Measurements from ENCODE around the gene ZGLP1.
A peak's percentile ranks its signal among the peaks of the same experiment; 100 is the strongest.

The ZGLP1 gene

DNA sequence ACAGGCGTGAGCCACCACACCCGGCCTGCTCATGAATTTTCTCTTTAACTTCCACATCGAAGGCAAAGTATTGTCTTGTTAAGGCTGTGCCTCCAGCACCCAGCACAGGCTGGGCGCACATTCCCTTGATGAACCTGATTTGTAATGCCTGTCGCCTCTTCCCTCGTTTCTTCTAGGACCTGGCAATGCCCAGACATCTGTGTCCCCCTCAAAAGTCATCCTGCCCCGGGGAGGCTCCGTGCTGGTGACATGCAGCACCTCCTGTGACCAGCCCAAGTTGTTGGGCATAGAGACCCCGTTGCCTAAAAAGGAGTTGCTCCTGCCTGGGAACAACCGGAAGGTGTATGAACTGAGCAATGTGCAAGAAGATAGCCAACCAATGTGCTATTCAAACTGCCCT lies 35.0 kb downstream of the ZGLP1 start:
- no peak for DNase-seq

DNA sequence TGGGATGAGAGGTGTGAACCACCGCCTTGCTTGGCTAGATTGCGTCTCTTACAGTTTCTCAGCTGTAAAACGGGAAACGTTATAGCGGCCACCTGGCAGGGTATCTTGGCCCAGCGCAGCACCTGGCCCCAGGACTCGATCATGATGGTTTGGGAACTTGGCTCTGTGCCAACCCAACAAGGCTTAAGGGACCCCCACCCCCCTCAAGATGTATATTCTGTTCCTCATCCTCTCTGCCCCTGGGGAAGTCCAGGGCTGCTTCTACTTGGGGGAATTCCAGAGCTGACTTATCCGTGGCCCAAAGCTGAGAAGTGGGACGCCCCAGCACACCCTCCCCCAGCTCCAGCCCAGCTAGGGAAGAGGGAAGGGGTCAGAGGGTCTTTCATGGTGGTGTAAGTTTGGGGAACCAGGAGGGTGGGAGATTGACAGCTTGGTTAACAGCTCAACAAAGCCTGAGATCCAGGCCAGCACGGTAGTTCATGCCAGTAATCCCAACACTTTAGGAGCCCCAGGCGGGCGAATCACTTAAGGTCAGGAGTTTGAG lies 38.0 kb downstream of the ZGLP1 start:
- DNase-seq: no peak

DNA sequence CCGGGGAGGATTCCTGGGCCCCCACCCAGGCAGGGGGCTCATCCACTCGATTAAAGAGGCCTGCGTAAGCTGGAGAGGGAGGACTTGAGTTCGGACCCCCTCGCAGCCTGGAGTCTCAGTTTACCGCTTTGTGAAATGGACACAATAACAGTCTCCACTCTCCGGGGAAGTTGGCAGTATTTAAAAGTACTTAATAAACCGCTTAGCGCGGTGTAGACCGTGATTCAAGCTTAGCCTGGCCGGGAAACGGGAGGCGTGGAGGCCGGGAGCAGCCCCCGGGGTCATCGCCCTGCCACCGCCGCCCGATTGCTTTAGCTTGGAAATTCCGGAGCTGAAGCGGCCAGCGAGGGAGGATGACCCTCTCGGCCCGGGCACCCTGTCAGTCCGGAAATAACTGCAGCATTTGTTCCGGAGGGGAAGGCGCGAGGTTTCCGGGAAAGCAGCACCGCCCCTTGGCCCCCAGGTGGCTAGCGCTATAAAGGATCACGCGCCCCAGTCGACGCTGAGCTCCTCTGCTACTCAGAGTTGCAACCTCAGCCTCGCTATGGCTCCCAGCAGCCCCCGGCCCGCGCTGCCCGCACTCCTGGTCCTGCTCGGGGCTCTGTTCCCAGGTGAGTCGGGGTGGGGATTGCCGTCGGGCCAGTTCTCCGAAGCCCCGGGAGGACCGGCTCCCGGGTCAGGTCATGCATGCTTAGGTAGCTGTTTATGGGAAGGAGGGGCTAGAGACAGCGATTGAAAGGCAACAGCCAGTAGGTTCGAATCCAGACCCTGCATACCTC lies 38.8 kb downstream of the ZGLP1 start, which contains the start of gene ICAM1:
TSS of gene ICAM1 (plus strand) at position 505 of the 779 bp plus-strand sequence. CDS start at position 545, 40 bp downstream.
- DNase-seq: peak in 2 of 3 experiments; percentile 43 to 62

DNA sequence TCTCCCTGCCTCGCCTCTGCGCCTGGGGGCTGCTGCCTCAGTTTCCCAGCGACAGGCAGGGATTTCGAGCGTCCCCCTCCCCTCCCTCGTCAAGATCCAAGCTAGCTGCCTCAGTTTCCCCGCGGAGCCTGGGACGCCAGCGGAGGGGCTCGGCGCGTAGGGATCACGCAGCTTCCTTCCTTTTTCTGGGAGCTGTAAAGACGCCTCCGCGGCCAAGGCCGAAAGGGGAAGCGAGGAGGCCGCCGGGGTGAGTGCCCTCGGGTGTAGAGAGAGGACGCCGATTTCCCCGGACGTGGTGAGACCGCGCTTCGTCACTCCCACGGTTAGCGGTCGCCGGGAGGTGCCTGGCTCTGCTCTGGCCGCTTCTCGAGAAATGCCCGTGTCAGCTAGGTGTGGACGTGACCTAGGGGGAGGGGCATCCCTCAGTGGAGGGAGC lies 39.4 kb downstream of the ZGLP1 start:
- DNase-seq: peak in 1 of 3 experiments; percentile 48

DNA sequence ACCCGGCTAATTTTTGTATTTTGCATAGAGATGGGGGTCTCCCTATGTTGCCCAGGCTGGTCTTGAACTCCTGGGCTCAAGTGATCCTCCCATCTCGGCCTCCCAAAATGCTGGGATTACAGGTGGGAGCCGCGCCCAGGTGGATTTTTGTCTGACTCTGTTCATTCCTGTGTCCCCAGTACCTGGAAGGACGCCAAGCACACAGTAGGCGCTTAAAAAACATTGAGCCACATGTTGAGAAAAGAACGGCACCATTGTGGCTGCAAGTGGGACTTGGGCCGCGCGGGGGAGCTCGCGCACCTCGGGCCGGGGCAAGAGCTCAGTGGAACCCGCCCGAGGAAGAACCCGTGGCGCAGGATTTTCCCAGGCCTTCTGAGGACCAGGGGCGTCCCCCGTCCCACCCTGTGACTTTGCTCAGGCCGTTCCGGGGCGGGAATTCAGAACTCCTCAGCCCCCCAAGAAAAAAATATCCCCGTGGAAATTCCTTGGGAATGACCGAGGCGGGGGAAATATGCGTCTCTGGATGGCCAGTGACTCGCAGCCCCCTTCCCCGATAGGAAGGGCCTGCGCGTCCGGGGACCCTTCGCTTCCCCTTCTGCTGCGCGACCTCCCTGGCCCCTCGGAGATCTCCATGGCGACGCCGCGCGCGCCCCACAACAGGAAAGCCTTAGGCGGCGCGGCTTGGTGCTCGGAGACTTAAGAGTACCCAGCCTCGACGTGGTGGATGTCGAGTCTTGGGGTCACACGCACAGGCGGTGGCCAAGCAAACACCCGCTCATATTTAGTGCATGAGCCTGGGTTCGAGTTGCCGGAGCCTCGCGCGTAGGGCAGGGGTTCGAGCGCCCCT lies 40.1 kb downstream of the ZGLP1 start:
- peak; percentile 29 to 85 (median 68) for DNase-seq

DNA sequence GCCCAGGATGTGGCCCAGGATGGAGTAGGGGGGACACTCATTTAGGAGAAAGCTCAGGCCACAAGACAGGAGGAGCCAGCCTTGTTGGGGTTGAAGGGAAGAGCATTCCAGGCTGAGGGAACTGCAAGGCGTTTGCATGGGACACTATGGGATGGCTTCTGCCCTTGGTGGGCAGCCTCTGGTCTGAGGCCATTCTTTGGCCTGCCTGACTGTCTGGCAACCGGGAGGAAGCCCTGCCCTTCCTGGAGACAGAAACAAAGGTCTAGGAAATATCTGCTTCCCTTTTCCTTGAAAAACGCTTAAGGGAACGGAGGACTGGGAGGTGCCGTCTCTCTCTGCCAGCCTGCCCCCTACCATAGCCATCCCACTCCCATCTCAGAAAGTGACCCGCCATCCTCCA lies 41.5 kb downstream of the ZGLP1 start:
- no peak for DNase-seq

DNA sequence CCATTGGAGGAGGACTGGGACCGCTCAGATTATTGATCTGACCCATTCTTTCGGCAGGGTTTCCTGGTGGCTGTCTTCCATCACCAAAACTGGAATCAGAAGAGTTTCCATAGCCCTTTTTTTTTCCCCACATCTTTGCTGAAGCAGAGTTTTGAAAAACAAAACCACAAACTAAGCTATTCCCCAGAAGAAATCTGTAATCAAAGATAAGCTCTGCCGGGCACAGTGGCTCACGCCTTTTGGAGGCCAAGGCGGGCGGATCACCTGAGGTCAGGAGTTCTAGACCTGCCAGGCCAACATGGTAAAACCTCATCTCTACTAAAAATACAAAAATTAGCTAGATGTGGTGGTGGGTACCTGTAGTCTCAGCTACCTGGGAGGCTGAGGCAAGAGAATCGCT lies 42.9 kb downstream of the ZGLP1 start:
- DNase-seq: no peak

DNA sequence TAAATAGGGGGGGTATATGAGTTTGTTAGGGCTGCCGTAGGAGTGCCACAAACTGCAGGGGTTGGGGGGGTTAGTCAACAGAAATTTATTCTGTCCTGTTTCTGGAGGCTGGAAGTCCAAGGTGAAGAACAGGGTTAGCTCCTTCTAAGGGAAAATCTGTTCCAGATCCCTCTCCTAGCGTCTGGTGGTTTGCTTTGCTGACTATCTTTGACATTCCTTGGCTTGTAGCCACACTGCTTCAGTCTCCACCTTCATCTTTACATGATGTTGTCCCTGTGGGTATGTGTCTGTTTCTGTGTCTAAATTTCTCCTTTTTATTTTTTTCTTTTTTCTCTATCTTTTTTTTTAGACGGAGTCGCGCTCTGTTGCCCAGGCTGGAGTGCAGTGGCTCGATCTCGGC lies 46.8 kb downstream of the ZGLP1 start:
- no peak for DNase-seq

DNA sequence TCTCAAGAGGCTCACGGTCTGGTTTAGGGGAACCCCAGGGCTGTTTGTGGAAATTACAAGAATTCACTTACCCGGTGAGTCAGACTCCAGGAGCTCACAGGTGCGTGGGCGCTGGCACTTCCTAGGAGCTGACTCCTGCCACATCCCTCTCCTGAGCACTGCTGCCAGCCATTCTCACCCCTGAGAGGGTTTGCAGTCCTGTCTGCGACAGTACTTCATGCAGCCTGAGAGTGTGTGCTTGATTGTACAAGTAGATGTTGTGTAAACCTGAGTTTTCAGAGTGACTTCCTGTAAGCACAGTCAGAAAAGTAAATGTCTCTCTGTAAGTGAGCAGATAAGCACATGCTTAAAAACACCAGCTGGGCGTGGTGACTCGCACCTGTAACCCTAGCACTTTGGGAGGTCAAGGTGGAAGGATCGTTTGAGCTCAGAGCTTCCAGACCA lies 49.5 kb downstream of the ZGLP1 start:
- no peak for DNase-seq

DNA sequence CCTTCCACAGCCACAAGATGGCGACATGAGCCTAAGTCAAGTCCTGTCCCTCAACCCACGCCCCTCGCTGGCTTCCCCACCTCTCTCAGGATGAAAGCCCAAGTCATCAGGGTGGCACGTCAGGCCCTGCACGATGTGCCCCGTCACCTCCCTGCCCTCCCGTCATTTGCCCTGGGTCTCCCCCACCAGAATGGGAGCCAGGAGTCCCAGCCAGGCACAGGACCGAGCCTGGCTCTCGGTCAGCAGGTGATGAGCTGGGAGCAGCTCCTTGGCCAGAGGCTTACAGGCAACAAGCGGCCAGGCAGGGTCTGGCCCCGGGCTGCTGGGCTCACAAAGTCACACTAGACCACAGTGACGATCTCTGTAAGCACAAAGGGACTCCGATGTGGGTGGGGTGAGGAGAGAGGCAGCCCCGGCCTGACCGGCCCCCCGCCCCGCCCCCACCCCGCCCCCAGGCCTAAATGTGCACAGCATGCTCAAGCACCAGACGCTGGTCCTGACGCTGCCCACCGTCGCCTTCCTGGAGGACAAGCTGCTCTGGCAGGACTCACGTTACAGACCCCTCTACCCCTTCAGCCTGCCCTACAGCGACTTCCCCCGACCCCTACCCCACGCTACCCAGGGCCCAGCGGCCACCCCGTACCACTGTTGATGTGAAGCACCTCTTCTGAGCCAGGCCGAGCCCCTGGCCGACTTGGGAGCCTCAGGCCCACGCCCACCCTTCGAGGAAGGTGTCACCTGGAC lies 50.3 kb downstream of the ZGLP1 start:
- peak; percentile 52 to 91 (median 67) for DNase-seq

DNA sequence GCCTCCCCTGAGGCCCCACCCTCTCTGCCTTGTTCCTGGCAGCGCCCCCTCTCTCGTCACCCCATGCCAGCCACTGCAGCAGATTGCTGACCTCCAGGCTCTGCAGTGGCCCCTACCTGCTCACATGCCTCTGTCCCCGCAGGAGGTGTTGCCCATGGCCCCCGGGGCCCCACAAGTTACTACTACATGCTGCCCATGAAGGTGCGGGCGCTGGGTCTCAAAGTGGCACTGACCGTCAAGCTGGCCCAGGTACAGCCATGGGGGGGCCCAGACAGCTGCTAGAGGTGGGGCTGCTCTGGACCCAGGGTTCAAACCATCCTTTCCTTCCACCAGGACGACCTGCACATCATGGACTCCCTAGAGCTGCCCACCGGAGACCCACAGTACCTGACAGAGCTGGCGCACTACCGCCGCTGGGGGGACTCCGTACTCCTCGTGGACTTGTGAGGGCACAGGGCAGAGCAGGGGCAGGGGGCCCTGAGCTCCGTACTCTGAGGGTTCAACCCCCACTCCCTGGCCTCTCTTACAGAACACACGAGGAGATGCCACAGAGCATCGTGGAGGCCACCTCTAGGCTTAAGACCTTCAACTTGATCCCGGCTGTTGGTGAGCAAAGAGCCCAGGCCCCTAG lies 51.4 kb downstream of the ZGLP1 start:
- DNase-seq: no peak

DNA sequence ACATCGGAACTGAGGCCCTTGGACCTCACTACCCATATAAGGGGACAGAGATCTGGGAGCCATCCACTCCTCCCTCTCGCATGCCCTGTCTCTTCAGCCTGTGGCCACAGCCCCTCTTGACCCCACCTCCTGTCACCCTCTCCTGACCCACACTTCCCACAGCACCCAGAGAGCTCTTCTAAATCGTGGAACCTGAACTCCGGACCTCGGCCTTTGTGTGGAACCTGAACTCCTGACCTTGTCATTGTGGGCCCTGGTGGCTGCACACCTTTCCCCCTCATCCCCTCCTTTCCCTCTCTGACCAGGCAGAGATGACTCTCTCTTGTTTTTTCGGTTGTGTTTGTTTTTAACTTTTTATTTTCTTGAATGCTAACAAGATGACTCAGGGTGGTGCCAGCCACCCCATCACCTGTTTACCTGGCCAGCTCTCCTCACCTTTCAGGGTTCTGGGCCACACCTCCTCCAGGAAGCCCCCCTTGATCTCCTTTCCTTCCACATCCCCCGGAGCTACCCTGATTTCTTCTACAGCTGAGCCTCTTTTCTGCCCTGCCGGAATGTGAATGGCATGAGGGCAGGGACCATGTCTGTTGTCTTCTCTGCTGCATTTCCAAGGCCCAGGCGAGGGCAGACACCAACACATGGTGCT lies 52.5 kb downstream of the ZGLP1 start:
- no peak for DNase-seq

DNA sequence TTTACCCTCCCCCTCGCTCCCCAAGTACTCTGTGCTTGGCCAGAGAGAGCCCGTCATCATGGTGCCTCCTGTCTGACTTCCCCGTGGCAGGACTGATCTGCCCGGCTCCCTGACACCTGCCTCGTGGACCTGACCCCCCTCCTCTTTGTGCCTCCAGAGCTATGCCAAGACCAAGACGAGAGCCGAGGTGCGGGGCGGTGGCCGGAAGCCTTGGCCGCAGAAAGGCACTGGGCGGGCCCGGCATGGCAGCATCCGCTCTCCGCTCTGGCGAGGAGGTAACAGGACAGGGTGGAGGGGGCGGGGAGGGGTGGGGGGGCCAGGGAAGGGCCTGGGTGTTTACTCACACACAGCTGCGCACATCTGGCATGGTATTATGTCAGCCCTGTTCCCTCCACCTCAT lies 53.1 kb downstream of the ZGLP1 start:
- DNase-seq: no peak

DNA sequence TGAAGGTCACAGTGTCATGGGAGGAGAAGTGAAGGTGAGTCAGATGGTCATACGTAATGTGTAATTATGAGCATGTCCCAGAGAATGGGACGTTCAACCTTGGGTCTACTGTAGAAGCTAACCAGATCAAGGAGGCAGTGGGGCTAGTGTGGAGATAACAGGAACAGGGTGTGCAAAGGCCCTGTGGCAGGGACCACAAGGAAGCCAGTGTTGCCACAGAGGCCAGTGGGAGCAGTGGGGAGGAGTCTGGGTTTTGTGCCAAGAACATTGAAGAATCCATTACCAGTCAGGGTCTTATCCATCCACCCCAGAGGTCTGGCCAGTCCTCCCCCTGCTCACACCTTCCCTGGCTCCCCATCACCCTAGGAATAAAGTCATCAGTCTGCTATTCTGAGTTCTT lies 54.3 kb downstream of the ZGLP1 start:
- no peak for DNase-seq

Measured in NCI-H1417 (cell line).